ENCODE measurements around the gene SAXO2. TPM values are rescaled to one million over a fixed set of nuclear protein-coding genes. Genes with fewer than 3 reads are reported as not detected.
"Not testable (repeated sequence)": the region's sequence is repeated elsewhere in the genome, so short reads cannot be mapped to it uniquely, and the experiment has no call there.

SAXO2 gene
- total and polyA plus RNA-seq, 2 donors (not counting 1 experiment from before 2014, with no cell fraction given): 2.5 to 30.2 TPM

DNA sequence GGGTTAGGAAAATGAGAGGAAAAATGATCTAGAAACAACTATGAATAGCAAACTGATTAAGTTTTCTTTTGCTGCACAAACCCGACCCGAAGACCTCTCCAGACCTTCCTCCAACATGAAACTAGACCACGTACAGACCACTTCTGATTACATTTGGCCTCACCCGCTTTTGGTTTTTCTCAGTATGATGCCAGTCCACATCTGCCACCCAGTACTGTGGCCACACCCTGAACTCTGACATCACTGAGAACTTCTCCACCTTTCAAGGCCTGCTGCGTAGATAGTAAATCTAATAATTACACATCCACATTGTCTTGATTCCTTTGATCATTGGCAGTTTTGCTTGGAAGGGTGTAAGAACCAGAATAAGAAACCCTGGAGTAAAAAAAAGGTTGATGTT lies 16.7 kb upstream of the SAXO2 start:
- H3K4me3 ChIP-seq (ENCODE audit: control extremely low read depth in 1 of 5, extremely low read depth in 1 of 5, insufficient read depth in 1 of 5, low read depth in 2 of 5, low read length in 4 of 5); DNase-seq; H2AFZ ChIP-seq (ENCODE audit: insufficient read depth, low read depth, low read length, poor library complexity, severe bottlenecking); H3K27me3 ChIP-seq (replicated peaks in 1 of 4; ENCODE audit: control extremely low read depth in 1 of 4, control insufficient read depth in 3 of 4, insufficient read depth in 4 of 4, low read length in 3 of 4); H3K4me2 ChIP-seq (replicated peaks; ENCODE audit: low read depth, low read length, poor library complexity, severe bottlenecking); H3K9ac ChIP-seq (ENCODE audit: low read length); H3K79me2 ChIP-seq (ENCODE audit: control insufficient read depth, insufficient read depth, low read length); intact Hi-C loops (cut with micrococcal nuclease); H3K9me3 ChIP-seq (ENCODE audit: control extremely low read depth in 1 of 3, control insufficient read depth in 2 of 3, insufficient read depth in 1 of 3, low read length in 2 of 3); H3K27me3 Mint-ChIP-seq; H3K9me3 Mint-ChIP-seq (ENCODE audit: insufficient read depth); POLR2A ChIA-PET; H3K4me1 Mint-ChIP-seq; CTCF ChIA-PET; H3K4me1 ChIP-seq (ENCODE audit: control insufficient read depth in 2 of 2, insufficient read depth in 2 of 2, low read length in 2 of 2); H3K27ac ChIP-seq (ENCODE audit: low read length in 2 of 2); H3K4me3 Mint-ChIP-seq; H4K20me1 ChIP-seq (ENCODE audit: control insufficient read depth, insufficient read depth, low read length, poor library complexity, severe bottlenecking); H3K36me3 ChIP-seq (replicated peaks in 1 of 2; ENCODE audit: control extremely low read depth in 1 of 2, control insufficient read depth in 1 of 2, extremely low read depth in 1 of 2, insufficient read depth in 2 of 2, low read length in 1 of 2); H3K27ac Mint-ChIP-seq; ATAC-seq (ENCODE audit: low read depth): not testable (repeated sequence)
- 74% methylated on average over 2 of the region's 5 CpGs for WGBS (ENCODE audit: insufficient coverage)

DNA sequence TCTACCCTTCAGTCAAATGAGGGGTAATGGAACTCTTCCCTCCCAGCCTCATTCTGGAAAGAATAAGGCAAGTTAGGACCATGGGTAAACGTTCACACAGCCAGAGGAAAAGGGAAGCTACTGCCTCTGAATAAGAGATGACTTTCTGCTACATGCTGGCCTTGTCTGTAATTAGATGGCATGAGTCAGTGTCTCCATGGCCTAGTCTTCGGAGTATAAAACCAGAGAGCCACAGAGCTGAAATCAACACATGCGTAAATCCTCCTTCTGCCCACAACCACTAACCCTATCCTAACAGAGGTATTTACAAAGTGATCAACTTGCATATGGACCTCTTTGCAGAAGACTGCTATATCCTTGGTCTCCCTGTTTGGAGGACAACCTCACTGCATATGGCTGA lies 14.4 kb upstream of the SAXO2 start:
- WGBS (ENCODE audit: insufficient coverage): 100% methylated on average over 1 of the region's 3 CpGs

DNA sequence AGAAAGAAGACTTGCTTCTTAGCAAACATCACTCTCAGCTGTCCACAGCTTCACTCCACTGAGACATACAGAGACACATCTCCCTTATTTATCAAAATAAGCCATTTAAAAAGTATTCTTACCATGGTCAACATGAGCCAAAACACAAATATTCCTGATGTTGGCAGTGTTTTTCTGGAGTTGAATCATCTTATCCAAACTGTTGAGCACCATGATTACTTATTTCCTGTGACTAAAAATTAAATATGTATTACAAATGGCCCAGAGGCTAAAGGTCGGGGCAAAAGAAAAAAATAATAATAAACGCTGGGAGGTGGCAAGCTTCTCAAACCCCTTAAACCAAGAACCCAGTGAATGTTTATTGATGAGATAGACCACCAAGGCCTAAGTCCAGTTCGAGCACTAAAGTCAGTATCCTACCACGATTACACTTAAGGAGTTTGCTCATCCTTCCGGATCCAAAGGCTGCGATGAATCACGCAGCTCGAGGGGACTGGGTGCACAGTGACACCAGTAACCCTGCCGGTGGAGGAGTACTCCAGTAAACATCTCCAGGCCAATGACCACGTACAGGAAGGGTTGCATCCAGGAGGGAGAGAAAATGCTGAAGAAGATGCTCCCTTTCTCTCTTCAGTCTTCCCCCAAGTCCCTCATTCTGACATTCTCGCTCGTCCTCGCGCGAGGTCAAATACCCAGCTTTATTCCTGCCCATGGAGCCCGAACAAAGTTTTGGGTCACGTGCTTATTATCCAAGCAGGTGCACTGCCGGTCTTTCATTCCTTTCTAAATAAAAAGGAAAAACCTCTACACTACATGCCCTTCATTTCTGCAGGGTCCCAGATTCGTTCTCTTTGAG lies 824 bp upstream of the SAXO2 start:
- peak overlapping the region; percentile 78 for H3K9ac ChIP-seq (ENCODE audit: low read length)
- peak; percentile 15 for DNase-seq
- peak overlapping the region; percentile 38 to 78 for H3K27ac ChIP-seq (ENCODE audit: low read length in 2 of 2)
- H3K27me3 Mint-ChIP-seq; H3K27me3 ChIP-seq (replicated peaks in 1 of 4; ENCODE audit: control extremely low read depth in 1 of 4, control insufficient read depth in 3 of 4, insufficient read depth in 4 of 4, low read length in 3 of 4); H3K9me3 ChIP-seq (ENCODE audit: control extremely low read depth in 1 of 3, control insufficient read depth in 2 of 3, insufficient read depth in 1 of 3, low read length in 2 of 3); H3K9me3 Mint-ChIP-seq (ENCODE audit: insufficient read depth); CTCF ChIA-PET; H3K36me3 ChIP-seq (replicated peaks in 1 of 2; ENCODE audit: control extremely low read depth in 1 of 2, control insufficient read depth in 1 of 2, extremely low read depth in 1 of 2, insufficient read depth in 2 of 2, low read length in 1 of 2); H4K20me1 ChIP-seq (ENCODE audit: control insufficient read depth, insufficient read depth, low read length, poor library complexity, severe bottlenecking); ATAC-seq (ENCODE audit: low read depth): not testable (repeated sequence)
- 0% methylated on average over 9 of the region's 19 CpGs for WGBS (ENCODE audit: insufficient coverage)
- Mint-ChIP-seq H3K27ac (peak overlapping the region; percentile 89), H3K4me3 (peak overlapping the region; percentile 98), H3K4me1 (peaks cover 54% of the 10 kb centered on the region)
- POLR2A ChIA-PET: interaction anchor here (0.6 kb wide), 1 partner anchor 9 kb away, joined by 4 read pairs; no protein-coding TSS in a partner anchor
- H3K4me2 ChIP-seq (replicated peaks; ENCODE audit: low read depth, low read length, poor library complexity, severe bottlenecking): peak overlapping the region; percentile 80
- intact Hi-C loops (cut with micrococcal nuclease): loop anchor here (2.0 to 10.0 kb wide), 2 partner anchors 215 to 1257 kb away; partner anchors contain the start of genes MEX3B and TLNRD1
- H3K4me3 ChIP-seq (ENCODE audit: control extremely low read depth in 1 of 5, extremely low read depth in 1 of 5, insufficient read depth in 1 of 5, low read depth in 2 of 5, low read length in 4 of 5): peak overlapping the region; percentile 30 to 92 (median 75)
- H3K4me1 ChIP-seq (ENCODE audit: control insufficient read depth in 2 of 2, insufficient read depth in 2 of 2, low read length in 2 of 2): peaks cover 25 to 26% of the 10 kb centered on the region in 2 donors
- H3K79me2 ChIP-seq (ENCODE audit: control insufficient read depth, insufficient read depth, low read length): peaks cover 36% of the 10 kb centered on the region
- H2AFZ ChIP-seq (ENCODE audit: insufficient read depth, low read depth, low read length, poor library complexity, severe bottlenecking): peak overlapping the region; percentile 96

More for the DNA sequence above, 14.4 kb upstream of the SAXO2 start:
- H3K9ac ChIP-seq (ENCODE audit: low read length); H3K9me3 ChIP-seq (ENCODE audit: control extremely low read depth in 1 of 3, control insufficient read depth in 2 of 3, insufficient read depth in 1 of 3, low read length in 2 of 3); H3K4me3 ChIP-seq (ENCODE audit: control extremely low read depth in 1 of 5, extremely low read depth in 1 of 5, insufficient read depth in 1 of 5, low read depth in 2 of 5, low read length in 4 of 5); H3K4me3 Mint-ChIP-seq; H3K27me3 Mint-ChIP-seq; CTCF ChIA-PET; H2AFZ ChIP-seq (ENCODE audit: insufficient read depth, low read depth, low read length, poor library complexity, severe bottlenecking); H3K4me2 ChIP-seq (replicated peaks; ENCODE audit: low read depth, low read length, poor library complexity, severe bottlenecking); POLR2A ChIA-PET; intact Hi-C loops (cut with micrococcal nuclease); H3K36me3 ChIP-seq (replicated peaks in 1 of 2; ENCODE audit: control extremely low read depth in 1 of 2, control insufficient read depth in 1 of 2, extremely low read depth in 1 of 2, insufficient read depth in 2 of 2, low read length in 1 of 2); H3K27me3 ChIP-seq (replicated peaks in 1 of 4; ENCODE audit: control extremely low read depth in 1 of 4, control insufficient read depth in 3 of 4, insufficient read depth in 4 of 4, low read length in 3 of 4); H3K9me3 Mint-ChIP-seq (ENCODE audit: insufficient read depth); H3K79me2 ChIP-seq (ENCODE audit: control insufficient read depth, insufficient read depth, low read length); H3K27ac Mint-ChIP-seq; DNase-seq; ATAC-seq (ENCODE audit: low read depth); H3K27ac ChIP-seq (ENCODE audit: low read length in 2 of 2); H3K4me1 ChIP-seq (ENCODE audit: control insufficient read depth in 2 of 2, insufficient read depth in 2 of 2, low read length in 2 of 2); H3K4me1 Mint-ChIP-seq; H4K20me1 ChIP-seq (ENCODE audit: control insufficient read depth, insufficient read depth, low read length, poor library complexity, severe bottlenecking): not testable (repeated sequence)
